Measurements from ENCODE around the gene STXBP3. TPM values are rescaled to one million over a fixed set of nuclear protein-coding genes. Genes with fewer than 3 reads are reported as not detected.

Gene STXBP3
- total RNA-seq, 1 donor from 2014 or later, result 28.2 TPM

DNA sequence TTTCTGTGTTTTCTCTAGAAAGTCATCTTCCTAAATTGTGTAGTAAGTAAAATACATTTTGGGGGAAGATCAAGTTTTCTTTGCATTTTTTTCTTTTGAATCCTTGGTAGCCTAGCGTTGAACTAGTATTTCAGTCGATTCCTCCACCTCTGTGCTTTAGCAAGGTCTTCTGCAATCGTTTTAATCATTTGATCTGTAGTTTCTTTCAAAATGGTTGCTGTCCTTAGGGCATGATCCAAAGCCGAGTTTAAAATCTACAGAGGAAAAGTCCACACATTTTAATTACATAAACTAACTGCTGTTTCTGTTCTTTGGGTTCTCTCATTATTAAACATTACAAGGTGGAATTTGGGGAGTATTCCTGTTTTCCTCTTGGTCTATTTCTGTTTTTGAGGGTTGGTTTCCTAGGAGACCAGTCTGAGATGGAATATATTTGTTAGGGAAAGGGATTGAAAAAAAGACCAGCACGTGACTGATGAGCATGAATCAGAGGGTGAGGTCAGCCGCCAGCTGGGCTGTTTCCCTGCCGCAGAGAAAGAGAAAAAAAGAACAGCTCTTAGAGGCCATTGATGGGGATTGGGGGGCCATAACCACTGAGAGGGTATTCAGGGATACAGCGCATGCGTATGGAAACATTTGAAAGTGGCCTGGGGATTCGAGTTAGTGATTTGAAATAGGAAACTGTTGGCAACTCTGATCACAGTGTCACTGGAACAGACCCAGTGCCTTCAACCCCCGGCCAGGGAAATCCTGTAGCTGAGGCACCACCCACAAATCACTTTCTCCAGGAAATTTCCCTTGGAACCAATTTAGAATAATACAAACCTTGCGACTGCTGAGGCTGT, 69.8 kb downstream of the STXBP3 start:
- Histone ChIP-seq H3K27ac (ENCODE audit: low read depth, low read length) (peak overlapping the region; percentile 77), H3K9ac (ENCODE audit: low read depth in 1 of 3, low read length in 3 of 3) (peak overlapping the region; percentile 61 to 72 (median 72)), H3K9me3 (ENCODE audit: control insufficient read depth in 3 of 3, low read length in 3 of 3) (no peaks in the 10 kb centered on the region), H3K4me1 (ENCODE audit: control insufficient read depth in 3 of 3, insufficient read depth in 3 of 3, low read length in 3 of 3) (peaks cover 8 to 13% (median 11%) of the 10 kb centered on the region in 3 donors), H3K4me3 (ENCODE audit: low read length in 3 of 3) (peak overlapping the region; percentile 59 to 73 (median 60)), H3K27me3 (ENCODE audit: control insufficient read depth in 3 of 3, insufficient read depth in 3 of 3, low read length in 3 of 3) (no peaks in the 10 kb centered on the region), H3K36me3 (ENCODE audit: control insufficient read depth in 3 of 3, insufficient read depth in 3 of 3, low read length in 3 of 3) (peaks cover 0 to 5% (median 0%) of the 10 kb centered on the region in 3 donors)

DNA sequence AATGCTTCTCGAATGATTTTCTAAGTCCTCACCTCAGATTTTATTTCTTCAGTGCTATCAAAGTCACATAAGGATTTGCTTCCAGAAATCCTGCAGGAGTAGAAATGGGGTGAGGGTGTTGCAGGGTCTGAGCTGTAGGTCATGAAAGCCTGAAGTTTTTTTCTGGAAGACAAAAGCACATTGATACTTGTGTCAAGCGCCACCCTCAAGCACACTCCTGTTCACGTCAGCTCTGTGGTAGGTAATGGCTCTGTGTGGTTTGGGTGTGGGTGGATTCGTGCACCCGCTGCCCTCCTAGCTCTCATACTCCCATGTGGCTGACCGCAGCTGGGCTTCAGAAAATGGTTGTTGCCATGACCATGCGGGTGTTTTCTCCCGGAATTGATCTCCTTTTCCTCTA, 70.5 kb downstream of the STXBP3 start:
- peak overlapping the region; percentile 61 to 72 (median 72) for H3K9ac ChIP-seq (ENCODE audit: low read depth in 1 of 3, low read length in 3 of 3)
- peak overlapping the region; percentile 77 for H3K27ac ChIP-seq (ENCODE audit: low read depth, low read length)
- H3K4me3 ChIP-seq (ENCODE audit: low read length in 3 of 3), result peak overlapping the region; percentile 59 to 73 (median 60)

DNA sequence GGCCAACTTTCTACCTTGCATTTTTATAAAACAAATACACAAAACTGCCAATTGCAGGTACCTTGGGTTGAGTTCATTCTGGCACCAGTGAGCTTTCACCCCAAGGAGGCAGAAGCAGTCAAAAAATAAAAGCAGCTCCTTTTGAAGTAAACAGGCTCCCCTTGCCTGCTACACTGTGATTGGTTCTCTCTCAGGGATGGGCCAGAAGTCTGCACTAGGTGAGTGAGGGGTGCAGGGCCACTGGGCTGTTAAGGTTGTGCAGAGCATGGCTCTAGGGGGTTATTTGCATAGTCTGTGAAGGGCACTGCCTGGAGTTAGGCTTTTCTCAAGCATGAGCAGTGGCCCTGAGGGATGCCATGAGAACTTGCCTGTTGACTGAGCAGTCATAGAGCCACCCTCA, 71.3 kb downstream of the STXBP3 start:
- no peak overlapping the region for H3K27ac ChIP-seq (ENCODE audit: low read depth, low read length)
- H3K27me3 ChIP-seq (ENCODE audit: control insufficient read depth in 3 of 3, insufficient read depth in 3 of 3, low read length in 3 of 3), result no peaks in the 10 kb centered on the region
- H3K36me3 ChIP-seq (ENCODE audit: control insufficient read depth in 3 of 3, insufficient read depth in 3 of 3, low read length in 3 of 3), result no peaks in the 10 kb centered on the region
- no peak overlapping the region for H3K4me3 ChIP-seq (ENCODE audit: low read length in 3 of 3)
- H3K9me3 ChIP-seq (ENCODE audit: control insufficient read depth in 3 of 3, low read length in 3 of 3), result no peaks in the 10 kb centered on the region
- H3K9ac ChIP-seq (ENCODE audit: low read depth in 1 of 3, low read length in 3 of 3), result no peak overlapping the region
- H3K4me1 ChIP-seq (ENCODE audit: control insufficient read depth in 3 of 3, insufficient read depth in 3 of 3, low read length in 3 of 3), result peaks cover 8 to 13% (median 11%) of the 10 kb centered on the region in 3 donors

More for the DNA sequence above, 70.5 kb downstream of the STXBP3 start:
- Histone ChIP-seq H3K4me1 (ENCODE audit: control insufficient read depth in 3 of 3, insufficient read depth in 3 of 3, low read length in 3 of 3) (peaks cover 8 to 13% (median 11%) of the 10 kb centered on the region in 3 donors), H3K36me3 (ENCODE audit: control insufficient read depth in 3 of 3, insufficient read depth in 3 of 3, low read length in 3 of 3) (no peaks in the 10 kb centered on the region), H3K9me3 (ENCODE audit: control insufficient read depth in 3 of 3, low read length in 3 of 3) (no peaks in the 10 kb centered on the region), H3K27me3 (ENCODE audit: control insufficient read depth in 3 of 3, insufficient read depth in 3 of 3, low read length in 3 of 3) (no peaks in the 10 kb centered on the region)

DNA sequence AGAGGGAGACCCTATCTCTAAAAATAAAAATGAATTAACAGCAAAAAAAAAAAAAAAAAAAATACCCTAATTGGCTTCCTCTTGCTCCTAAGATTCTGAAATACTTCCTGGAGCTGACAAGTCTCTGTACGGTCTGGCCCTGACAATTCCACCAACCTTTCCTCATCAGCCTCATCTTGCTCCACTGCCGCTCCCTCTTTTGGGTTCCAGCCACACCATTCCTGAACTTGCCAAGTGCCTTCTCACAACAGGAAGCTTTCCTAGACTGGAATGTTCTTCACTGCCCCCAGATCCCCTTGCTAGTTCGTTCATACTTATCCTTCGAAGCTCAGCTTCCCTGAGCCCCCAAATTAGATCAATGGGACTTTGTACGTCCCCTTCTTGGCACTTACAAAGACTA, 73.4 kb downstream of the STXBP3 start:
- no peak overlapping the region for H3K27ac ChIP-seq (ENCODE audit: low read depth, low read length)
- no peaks in the 10 kb centered on the region for H3K9me3 ChIP-seq (ENCODE audit: control insufficient read depth in 3 of 3, low read length in 3 of 3)
- no peak overlapping the region for H3K4me3 ChIP-seq (ENCODE audit: low read length in 3 of 3)
- H3K27me3 ChIP-seq (ENCODE audit: control insufficient read depth in 3 of 3, insufficient read depth in 3 of 3, low read length in 3 of 3), result no peaks in the 10 kb centered on the region
- peaks cover 8 to 13% (median 8%) of the 10 kb centered on the region in 3 donors for H3K4me1 ChIP-seq (ENCODE audit: control insufficient read depth in 3 of 3, insufficient read depth in 3 of 3, low read length in 3 of 3)
- no peak overlapping the region for H3K9ac ChIP-seq (ENCODE audit: low read depth in 1 of 3, low read length in 3 of 3)
- no peaks in the 10 kb centered on the region for H3K36me3 ChIP-seq (ENCODE audit: control insufficient read depth in 3 of 3, insufficient read depth in 3 of 3, low read length in 3 of 3)

GRCh38 chr1:108823632-108824031, 77.2 kb downstream of the STXBP3 start:
- H3K9ac ChIP-seq (ENCODE audit: low read depth in 1 of 3, low read length in 3 of 3), result no peak overlapping the region
- H3K27ac ChIP-seq (ENCODE audit: low read depth, low read length), result no peak overlapping the region
- H3K9me3 ChIP-seq (ENCODE audit: control insufficient read depth in 3 of 3, low read length in 3 of 3), result no peaks in the 10 kb centered on the region
- H3K36me3 ChIP-seq (ENCODE audit: control insufficient read depth in 3 of 3, insufficient read depth in 3 of 3, low read length in 3 of 3), result no peaks in the 10 kb centered on the region
- H3K27me3 ChIP-seq (ENCODE audit: control insufficient read depth in 3 of 3, insufficient read depth in 3 of 3, low read length in 3 of 3), result no peaks in the 10 kb centered on the region
- peaks cover 6 to 10% (median 9%) of the 10 kb centered on the region in 3 donors for H3K4me1 ChIP-seq (ENCODE audit: control insufficient read depth in 3 of 3, insufficient read depth in 3 of 3, low read length in 3 of 3)
- no peak overlapping the region for H3K4me3 ChIP-seq (ENCODE audit: low read length in 3 of 3)

DNA sequence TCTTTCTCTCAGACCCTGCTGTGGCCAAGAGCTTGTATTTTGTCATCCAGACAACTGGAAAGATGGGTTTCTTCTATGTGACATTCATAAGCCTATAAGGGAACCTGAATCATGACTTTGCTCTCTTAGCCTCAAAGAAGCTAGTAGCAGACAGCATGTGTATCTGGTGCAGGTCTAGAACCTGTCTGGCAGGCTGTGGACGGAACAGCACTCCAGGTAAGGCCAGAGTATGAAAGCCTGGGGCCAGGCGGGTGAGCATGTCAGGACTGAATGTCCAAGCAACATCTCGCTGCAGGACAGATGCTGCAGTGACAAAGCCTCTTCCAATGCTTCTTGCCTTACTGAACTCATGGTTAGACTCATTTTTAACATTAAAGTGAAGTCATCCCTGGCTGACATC, 77.6 kb downstream of the STXBP3 start:
- H3K9ac ChIP-seq (ENCODE audit: low read depth in 1 of 3, low read length in 3 of 3), result no peak overlapping the region
- H3K36me3 ChIP-seq (ENCODE audit: control insufficient read depth in 3 of 3, insufficient read depth in 3 of 3, low read length in 3 of 3), result no peaks in the 10 kb centered on the region
- no peaks in the 10 kb centered on the region for H3K9me3 ChIP-seq (ENCODE audit: control insufficient read depth in 3 of 3, low read length in 3 of 3)
- H3K4me3 ChIP-seq (ENCODE audit: low read length in 3 of 3), result no peak overlapping the region
- H3K27me3 ChIP-seq (ENCODE audit: control insufficient read depth in 3 of 3, insufficient read depth in 3 of 3, low read length in 3 of 3), result no peaks in the 10 kb centered on the region
- peaks cover 6 to 14% (median 12%) of the 10 kb centered on the region in 3 donors for H3K4me1 ChIP-seq (ENCODE audit: control insufficient read depth in 3 of 3, insufficient read depth in 3 of 3, low read length in 3 of 3)
- no peak overlapping the region for H3K27ac ChIP-seq (ENCODE audit: low read depth, low read length)

- Histone ChIP-seq H3K4me3 (ENCODE audit: low read length in 3 of 3) (no peak overlapping the region), H3K27ac (ENCODE audit: low read depth, low read length) (no peak overlapping the region), H3K27me3 (ENCODE audit: control insufficient read depth in 3 of 3, insufficient read depth in 3 of 3, low read length in 3 of 3) (no peaks in the 10 kb centered on the region), H3K4me1 (ENCODE audit: control insufficient read depth in 3 of 3, insufficient read depth in 3 of 3, low read length in 3 of 3) (peaks cover 26 to 29% (median 27%) of the 10 kb centered on the region in 3 donors), H3K36me3 (ENCODE audit: control insufficient read depth in 3 of 3, insufficient read depth in 3 of 3, low read length in 3 of 3) (no peaks in the 10 kb centered on the region), H3K9me3 (ENCODE audit: control insufficient read depth in 3 of 3, low read length in 3 of 3) (no peaks in the 10 kb centered on the region), H3K9ac (ENCODE audit: low read depth in 1 of 3, low read length in 3 of 3) (no peak overlapping the region)
These were observed 79.7 kb downstream of the STXBP3 start for GRCh38 chr1:108826081-108826635.

DNA sequence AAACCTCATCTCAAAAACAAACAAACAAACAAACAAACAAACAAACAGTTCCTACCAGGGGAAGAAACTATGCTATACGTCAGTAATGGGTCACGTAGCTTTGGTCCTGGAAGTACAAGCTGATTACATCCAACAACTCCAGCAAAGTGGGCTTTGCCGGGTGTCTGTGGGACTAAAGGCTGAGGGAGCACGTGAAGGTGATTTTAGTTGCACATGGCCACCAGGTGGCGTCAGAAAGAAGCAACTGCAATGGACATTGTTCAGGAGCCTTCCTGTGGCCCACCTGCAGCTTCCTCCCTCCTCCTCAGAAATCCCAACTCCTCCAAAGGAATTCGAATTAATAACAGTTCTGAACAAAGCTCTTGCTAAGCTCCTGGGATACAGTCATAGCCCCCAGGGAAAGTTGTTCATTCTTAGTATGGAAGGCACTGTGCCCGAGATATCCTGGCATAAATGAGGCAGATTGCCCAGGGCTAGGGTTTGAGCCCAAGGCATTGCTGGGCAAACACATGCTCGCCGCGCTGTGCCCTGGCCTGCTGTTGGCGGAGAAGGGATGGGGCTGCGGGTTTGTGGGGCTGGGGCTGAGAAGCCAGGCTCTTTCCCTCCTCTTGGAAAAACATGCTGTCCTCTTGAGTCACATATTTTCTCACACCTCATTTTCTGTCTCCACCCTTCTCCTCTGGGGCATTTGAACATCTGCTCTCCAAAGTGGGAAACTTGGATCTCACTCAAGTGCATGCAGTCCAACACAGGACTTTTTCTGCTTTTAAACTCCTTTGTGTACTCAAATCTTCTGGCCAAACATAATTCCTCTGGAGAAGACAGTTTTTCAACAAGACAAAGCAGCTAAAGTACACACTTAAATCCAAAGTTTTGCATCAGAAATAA, 81.8 kb downstream of the STXBP3 start:
- Histone ChIP-seq H3K4me3 (ENCODE audit: low read length in 3 of 3) (peak overlapping the region in 1 of 3 donors; percentile 13), H3K36me3 (ENCODE audit: control insufficient read depth in 3 of 3, insufficient read depth in 3 of 3, low read length in 3 of 3) (no peaks in the 10 kb centered on the region), H3K9ac (ENCODE audit: low read depth in 1 of 3, low read length in 3 of 3) (peak overlapping the region in 1 of 3 donors; percentile 36), H3K9me3 (ENCODE audit: control insufficient read depth in 3 of 3, low read length in 3 of 3) (no peaks in the 10 kb centered on the region), H3K27me3 (ENCODE audit: control insufficient read depth in 3 of 3, insufficient read depth in 3 of 3, low read length in 3 of 3) (no peaks in the 10 kb centered on the region), H3K27ac (ENCODE audit: low read depth, low read length) (peak overlapping the region; percentile 86), H3K4me1 (ENCODE audit: control insufficient read depth in 3 of 3, insufficient read depth in 3 of 3, low read length in 3 of 3) (peaks cover 26 to 29% (median 29%) of the 10 kb centered on the region in 3 donors)

GRCh38 chr1:108829498-108829916, 83.0 kb downstream of the STXBP3 start:
- H3K9me3 ChIP-seq (ENCODE audit: control insufficient read depth in 3 of 3, low read length in 3 of 3), result no peaks in the 10 kb centered on the region
- H3K9ac ChIP-seq (ENCODE audit: low read depth in 1 of 3, low read length in 3 of 3), result no peak overlapping the region
- peak overlapping the region; percentile 86 for H3K27ac ChIP-seq (ENCODE audit: low read depth, low read length)
- peaks cover 26 to 29% (median 29%) of the 10 kb centered on the region in 3 donors for H3K4me1 ChIP-seq (ENCODE audit: control insufficient read depth in 3 of 3, insufficient read depth in 3 of 3, low read length in 3 of 3)
- H3K27me3 ChIP-seq (ENCODE audit: control insufficient read depth in 3 of 3, insufficient read depth in 3 of 3, low read length in 3 of 3), result no peaks in the 10 kb centered on the region
- no peak overlapping the region for H3K4me3 ChIP-seq (ENCODE audit: low read length in 3 of 3)
- H3K36me3 ChIP-seq (ENCODE audit: control insufficient read depth in 3 of 3, insufficient read depth in 3 of 3, low read length in 3 of 3), result no peaks in the 10 kb centered on the region

All from skeletal muscle tissue (tissue), 4 donors.